Measurements from ENCODE around the gene PTH1R.

DNA sequence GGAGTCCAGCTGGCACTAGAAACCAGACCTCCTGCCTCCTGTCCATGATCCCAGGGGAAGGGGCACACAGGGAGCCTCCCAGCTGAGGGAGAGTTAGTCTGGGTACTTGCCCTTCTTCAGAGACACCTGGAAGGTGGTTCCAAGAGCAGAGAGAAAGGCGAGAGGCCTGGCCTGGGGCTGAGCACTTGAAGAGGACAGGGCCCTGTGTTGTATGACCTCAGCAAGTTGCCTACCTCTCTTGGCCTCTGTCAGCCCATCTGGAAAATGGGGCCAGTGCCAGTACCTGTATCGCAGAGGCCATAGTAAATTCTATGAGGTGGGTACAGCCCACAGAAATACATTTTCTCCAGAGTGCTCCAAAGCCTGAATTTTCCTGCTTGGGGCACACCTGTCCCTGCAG, 19.5 kb downstream of the PTH1R start:
- TF ChIP-seq EZH2 (IDR thresholded peaks at IDR 0.05; ENCODE audit: low read length), result no peak
- TF ChIP-seq, protein P1, sequence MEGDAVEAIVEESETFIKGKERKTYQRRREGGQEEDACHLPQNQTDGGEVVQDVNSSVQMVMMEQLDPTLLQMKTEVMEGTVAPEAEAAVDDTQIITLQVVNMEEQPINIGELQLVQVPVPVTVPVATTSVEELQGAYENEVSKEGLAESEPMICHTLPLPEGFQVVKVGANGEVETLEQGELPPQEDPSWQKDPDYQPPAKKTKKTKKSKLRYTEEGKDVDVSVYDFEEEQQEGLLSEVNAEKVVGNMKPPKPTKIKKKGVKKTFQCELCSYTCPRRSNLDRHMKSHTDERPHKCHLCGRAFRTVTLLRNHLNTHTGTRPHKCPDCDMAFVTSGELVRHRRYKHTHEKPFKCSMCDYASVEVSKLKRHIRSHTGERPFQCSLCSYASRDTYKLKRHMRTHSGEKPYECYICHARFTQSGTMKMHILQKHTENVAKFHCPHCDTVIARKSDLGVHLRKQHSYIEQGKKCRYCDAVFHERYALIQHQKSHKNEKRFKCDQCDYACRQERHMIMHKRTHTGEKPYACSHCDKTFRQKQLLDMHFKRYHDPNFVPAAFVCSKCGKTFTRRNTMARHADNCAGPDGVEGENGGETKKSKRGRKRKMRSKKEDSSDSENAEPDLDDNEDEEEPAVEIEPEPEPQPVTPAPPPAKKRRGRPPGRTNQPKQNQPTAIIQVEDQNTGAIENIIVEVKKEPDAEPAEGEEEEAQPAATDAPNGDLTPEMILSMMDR (optimal IDR thresholded peaks at IDR 0.05 in 1 of 3, IDR thresholded peaks at IDR 0.05 in 1 of 3, conservative IDR thresholded peaks at IDR 0.05 in 1 of 3; ENCODE audit: extremely low read depth in 1 of 3, insufficient read depth in 2 of 3, low read length in 3 of 3), result no peak
